Right cardiac atrium (tissue), 5 donors: ENCODE results near the gene KSR1. TPM values are rescaled to one million over a fixed set of nuclear protein-coding genes. Genes with fewer than 3 reads are reported as not detected.

Experiments used
- ATAC-seq, 2 donors: fragments of 200-7000 bp; cut with Tn5 transposase; one replicate each; pipeline versions ENCODE4 v1.8.0 to v1.9.1; 2020; ENCODE audit warnings: moderate library complexity in 2 of 2, mild to moderate bottlenecking in 1 of 2
- DNase-seq, 3 donors: peaks; one replicate each; pipeline ENCODE4 v3.0.0-alpha.2; 2020
- H3K27ac ChIP-seq: one replicate; pipeline ENCODE4 v1.5.1; 2013; ENCODE audit warnings: mild to moderate bottlenecking, low read length, control low read depth, moderate library complexity
- H3K27me3 ChIP-seq: one replicate; pipeline ENCODE4 v1.6.1; 2013; ENCODE audit not compliant: control insufficient read depth, insufficient read depth
- H3K4me1 ChIP-seq: one replicate; pipeline ENCODE4 v1.6.1; 2013; ENCODE audit warnings: low read length; ENCODE audit not compliant: control insufficient read depth, insufficient read depth
- H3K4me3 ChIP-seq: one replicate; pipeline ENCODE4 v1.5.1; 2013; ENCODE audit warnings: low read length, control low read depth
- H3K9me3 ChIP-seq: one replicate; pipeline ENCODE4 v1.6.1; 2013; ENCODE audit warnings: low read length; ENCODE audit not compliant: control insufficient read depth
- WGBS: extraction: QIAGEN DNeasy Blood & Tissue Kit; methylation state at CpG from one replicate; pipeline ENCODE4 v1.1.7; 2013; 5-methylcytosine and 5-hydroxymethylcytosine counted together
- intact Hi-C, 4 donors: fragments of 100-400 bp; cut with DNase I; formaldehyde crosslinking; loops; one replicate each; pipeline versions ENCODE4 v1.11.0 to v1.14.0; 2022 to 2023
- polyA plus RNA-seq: library from polyadenylated mRNA; stranded (reverse); fragments of 200-250 nt; gene quantifications from one replicate; pipeline ENCODE4 v1.2.3, GENCODE V29; 2013
- total RNA-seq, 4 donors: library from RNA; stranded (reverse); fragmentation: NEBNext Ultra II Directional; extraction: Animal tissue kit (Norgen Biotek cat#: 25700); gene quantifications; one replicate each; pipeline ENCODE4 v1.2.1, GENCODE V29; 2021
- donor health status: healthy with polysubstance abuse.
- donor health status: DM: no; HTN: yes; CAD: no.
- donor health status: DM: no; HTN: no; CAD: no.
- donor health status: DM: no; HTN: yes; CAD: no; lungs with severe emphysema.
- donor health status: DM: yes; HTN: yes; CAD: no.

KSR1 gene
- total and polyA plus RNA-seq, 5 donors = 8.7 to 22.7 (median 13.1) TPM

GRCh38 chr17:27531469-27531961, 75.3 kb downstream of the KSR1 start:
- WGBS = 83% methylated on average over 6 of the region's 6 CpGs
- ATAC-seq = no peak
- no peak overlapping the region for H3K27ac ChIP-seq
- peaks cover 6% of the 10 kb centered on the region for H3K4me1 ChIP-seq
- no peak overlapping the region for H3K4me3 ChIP-seq
- H3K27me3 ChIP-seq = no peaks in the 10 kb centered on the region
- H3K9me3 ChIP-seq = no peaks in the 10 kb centered on the region
- DNase-seq = no peak
- intact Hi-C loops = no loop called here

- Histone ChIP-seq H3K27me3 (no peaks in the 10 kb centered on the region), H3K4me3 (no peak overlapping the region), H3K27ac (no peak overlapping the region), H3K9me3 (no peaks in the 10 kb centered on the region), H3K4me1 (peaks cover 6% of the 10 kb centered on the region)
- peak; percentile 35 to 50 for ATAC-seq
- WGBS = 82% methylated on average over 23 of the region's 23 CpGs
- intact Hi-C loops = no loop called here
- DNase-seq = peak in 2 of 3 donors; percentile 65
Measured at GRCh38 chr17:27532269-27533263, 76.3 kb downstream of the KSR1 start.

- ATAC-seq = no peak
- peak in 1 of 3 donors; percentile 17 for DNase-seq
- Histone ChIP-seq H3K27ac (no peak overlapping the region), H3K4me3 (no peak overlapping the region), H3K9me3 (no peaks in the 10 kb centered on the region), H3K4me1 (peaks cover 8% of the 10 kb centered on the region), H3K27me3 (no peaks in the 10 kb centered on the region)
- intact Hi-C loops = no loop called here
- WGBS = 88% methylated on average over 14 of the region's 14 CpGs
Measured at GRCh38 chr17:27533874-27534815, 77.9 kb downstream of the KSR1 start.

- ATAC-seq (no peak), DNase-seq (peak in 1 of 3 donors; percentile 1)
- intact Hi-C loops = no loop called here
- H3K4me3 ChIP-seq = no peak overlapping the region
- no peaks in the 10 kb centered on the region for H3K9me3 ChIP-seq
- H3K27me3 ChIP-seq = no peaks in the 10 kb centered on the region
- no peak overlapping the region for H3K27ac ChIP-seq
- WGBS = 76% methylated on average over 12 of the region's 12 CpGs
- peaks cover 11% of the 10 kb centered on the region for H3K4me1 ChIP-seq
Measured at GRCh38 chr17:27535178-27535928, 79.1 kb downstream of the KSR1 start.

- Histone ChIP-seq H3K27me3 (no peaks in the 10 kb centered on the region), H3K9me3 (no peaks in the 10 kb centered on the region), H3K4me1 (peaks cover 11% of the 10 kb centered on the region), H3K27ac (no peak overlapping the region), H3K4me3 (no peak overlapping the region)
- WGBS = 73% methylated on average over 7 of the region's 7 CpGs
- DNase-seq (peak in 1 of 3 donors; percentile 31), ATAC-seq (no peak)
- intact Hi-C loops = no loop called here
Measured at GRCh38 chr17:27535975-27536374, 79.7 kb downstream of the KSR1 start.

- peak in 1 of 3 donors; percentile 3 for DNase-seq
- WGBS = 96% methylated on average over 3 of the region's 3 CpGs
- ATAC-seq = no peak
- Histone ChIP-seq H3K4me1 (peaks cover 15% of the 10 kb centered on the region), H3K4me3 (no peak overlapping the region), H3K27me3 (no peaks in the 10 kb centered on the region), H3K9me3 (no peaks in the 10 kb centered on the region), H3K27ac (no peak overlapping the region)
- intact Hi-C loops = no loop called here
Measured at GRCh38 chr17:27536781-27537180, 80.5 kb downstream of the KSR1 start.

GRCh38 chr17:27538156-27538955, 82.1 kb downstream of the KSR1 start:
- H3K27ac ChIP-seq = no peak overlapping the region
- H3K9me3 ChIP-seq = no peaks in the 10 kb centered on the region
- WGBS = 80% methylated on average over 11 of the region's 11 CpGs
- H3K27me3 ChIP-seq = no peaks in the 10 kb centered on the region
- no peak overlapping the region for H3K4me3 ChIP-seq
- H3K4me1 ChIP-seq = peaks cover 15% of the 10 kb centered on the region
- ATAC-seq = no peak
- intact Hi-C loops = no loop called here
- peak in 1 of 3 donors; percentile 19 for DNase-seq

GRCh38 chr17:27539152-27539551, 82.9 kb downstream of the KSR1 start:
- ATAC-seq = no peak
- WGBS = 95% methylated on average over 8 of the region's 8 CpGs
- peak in 1 of 3 donors; percentile 30 for DNase-seq
- Histone ChIP-seq H3K27ac (no peak overlapping the region), H3K27me3 (no peaks in the 10 kb centered on the region), H3K4me1 (peaks cover 15% of the 10 kb centered on the region), H3K4me3 (no peak overlapping the region), H3K9me3 (no peaks in the 10 kb centered on the region)
- intact Hi-C loops = no loop called here

GRCh38 chr17:27539794-27540317, 83.6 kb downstream of the KSR1 start:
- WGBS = 72% methylated on average over 3 of the region's 3 CpGs
- no peaks in the 10 kb centered on the region for H3K9me3 ChIP-seq
- intact Hi-C loops = loop anchor here in 1 of 4 donors (10.0 kb wide), 1 partner anchor 45 kb away; no protein-coding TSS in a partner anchor
- DNase-seq = no peak
- ATAC-seq = no peak
- H3K27ac ChIP-seq = peak overlapping the region; percentile 25
- H3K27me3 ChIP-seq = no peaks in the 10 kb centered on the region
- H3K4me1 ChIP-seq = peaks cover 10% of the 10 kb centered on the region
- H3K4me3 ChIP-seq = no peak overlapping the region
